ENCODE data around the gene MEP1B.

Gene MEP1B

GRCh38 chr18:32259553-32259952, 69.7 kb downstream of the MEP1B start:
- intact Hi-C loops (cut with DNase I; ENCODE audit: low total_unique reads): no loop called here

GRCh38 chr18:32261003-32261402, 71.2 kb downstream of the MEP1B start:
- no peaks in the 10 kb centered on the region for H3K9me3 ChIP-seq
- H3K36me3 ChIP-seq: no peaks in the 10 kb centered on the region
- H3K4me3 ChIP-seq: no peak overlapping the region
- H3K4me1 ChIP-seq: no peaks in the 10 kb centered on the region
- H3K27me3 ChIP-seq: no peaks in the 10 kb centered on the region
- DNase-seq: no peak
- no peak overlapping the region for H3K27ac ChIP-seq
- TF ChIP-seq, protein P1, sequence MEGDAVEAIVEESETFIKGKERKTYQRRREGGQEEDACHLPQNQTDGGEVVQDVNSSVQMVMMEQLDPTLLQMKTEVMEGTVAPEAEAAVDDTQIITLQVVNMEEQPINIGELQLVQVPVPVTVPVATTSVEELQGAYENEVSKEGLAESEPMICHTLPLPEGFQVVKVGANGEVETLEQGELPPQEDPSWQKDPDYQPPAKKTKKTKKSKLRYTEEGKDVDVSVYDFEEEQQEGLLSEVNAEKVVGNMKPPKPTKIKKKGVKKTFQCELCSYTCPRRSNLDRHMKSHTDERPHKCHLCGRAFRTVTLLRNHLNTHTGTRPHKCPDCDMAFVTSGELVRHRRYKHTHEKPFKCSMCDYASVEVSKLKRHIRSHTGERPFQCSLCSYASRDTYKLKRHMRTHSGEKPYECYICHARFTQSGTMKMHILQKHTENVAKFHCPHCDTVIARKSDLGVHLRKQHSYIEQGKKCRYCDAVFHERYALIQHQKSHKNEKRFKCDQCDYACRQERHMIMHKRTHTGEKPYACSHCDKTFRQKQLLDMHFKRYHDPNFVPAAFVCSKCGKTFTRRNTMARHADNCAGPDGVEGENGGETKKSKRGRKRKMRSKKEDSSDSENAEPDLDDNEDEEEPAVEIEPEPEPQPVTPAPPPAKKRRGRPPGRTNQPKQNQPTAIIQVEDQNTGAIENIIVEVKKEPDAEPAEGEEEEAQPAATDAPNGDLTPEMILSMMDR (IDR thresholded peaks at IDR 0.05): no peak
- intact Hi-C loops (cut with DNase I; ENCODE audit: low total_unique reads): loop anchor here (10.0 kb wide), 1 partner anchor 294 kb away; no protein-coding TSS in a partner anchor

More at GRCh38 chr18:32259553-32259952, 69.7 kb downstream of the MEP1B start:
- Histone ChIP-seq H3K27ac (no peak overlapping the region), H3K4me1 (no peaks in the 10 kb centered on the region), H3K9me3 (no peaks in the 10 kb centered on the region), H3K27me3 (no peaks in the 10 kb centered on the region), H3K4me3 (no peak overlapping the region), H3K36me3 (no peaks in the 10 kb centered on the region)
- TF ChIP-seq, protein P1 (IDR thresholded peaks at IDR 0.05): no peak
- DNase-seq: no peak

- Histone ChIP-seq H3K27ac (no peak overlapping the region), H3K4me1 (no peaks in the 10 kb centered on the region), H3K4me3 (no peak overlapping the region), H3K27me3 (no peaks in the 10 kb centered on the region), H3K36me3 (peaks cover 0 to 4% (median 2%) of the 10 kb centered on the region in 3 donors), H3K9me3 (no peaks in the 10 kb centered on the region)
- TF ChIP-seq, protein P1 (IDR thresholded peaks at IDR 0.05): no peak
- intact Hi-C loops (cut with DNase I; ENCODE audit: low total_unique reads): loop anchor here (10.0 kb wide), 1 partner anchor 293 kb away; no protein-coding TSS in a partner anchor
- DNase-seq: no peak
Measured at GRCh38 chr18:32262092-32262491, 72.3 kb downstream of the MEP1B start.

DNA sequence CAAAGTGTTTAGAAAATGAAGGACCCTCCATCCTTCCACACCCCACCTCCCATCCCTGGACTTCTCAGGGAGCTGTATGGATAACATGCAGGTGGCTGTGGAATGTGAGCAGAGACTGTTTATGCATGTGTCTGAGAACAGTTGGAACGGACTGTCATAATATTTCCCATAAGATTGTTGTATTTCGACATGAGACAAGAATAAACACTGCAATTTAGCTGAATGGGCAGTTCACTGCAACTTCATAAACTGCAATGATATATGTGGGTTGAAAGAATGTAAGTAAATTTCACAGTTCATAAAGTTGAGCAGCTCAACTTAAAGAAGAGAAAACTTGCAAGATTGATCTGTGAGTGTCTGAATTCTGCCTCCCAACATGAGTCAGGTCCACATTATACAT, 74.6 kb downstream of the MEP1B start:
- Histone ChIP-seq H3K9me3 (no peaks in the 10 kb centered on the region), H3K27me3 (no peaks in the 10 kb centered on the region), H3K4me1 (no peaks in the 10 kb centered on the region), H3K36me3 (peaks cover 18 to 26% (median 25%) of the 10 kb centered on the region in 3 donors), H3K4me3 (no peak overlapping the region), H3K27ac (no peak overlapping the region)
- TF ChIP-seq, protein P1 (IDR thresholded peaks at IDR 0.05): no peak
- no peak for DNase-seq
- intact Hi-C loops (cut with DNase I; ENCODE audit: low total_unique reads): loop anchor here (10.0 kb wide), 1 partner anchor 290 kb away; no protein-coding TSS in a partner anchor

DNA sequence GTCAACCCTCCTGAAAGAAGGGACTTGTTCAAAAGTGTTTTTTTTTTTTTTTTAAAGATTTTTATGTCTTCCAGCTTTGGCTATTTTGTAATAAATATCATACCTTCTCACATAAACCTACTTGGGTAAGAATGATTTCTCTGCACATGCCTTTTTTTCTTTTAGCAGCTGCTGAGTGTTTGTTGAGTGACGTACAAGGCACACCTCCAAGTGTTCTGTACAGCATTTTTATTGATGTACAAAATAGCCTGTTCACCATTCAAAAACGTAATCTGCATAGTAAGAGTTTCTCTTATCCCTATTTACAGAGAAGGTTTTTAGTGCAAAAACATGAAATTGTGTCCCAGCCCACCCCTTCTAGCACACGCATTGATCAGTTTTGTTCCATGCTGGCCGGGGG, 77.6 kb downstream of the MEP1B start:
- intact Hi-C loops (cut with DNase I; ENCODE audit: low total_unique reads): loop anchor here (10.0 kb wide), 1 partner anchor 287 kb away; no protein-coding TSS in a partner anchor
- Histone ChIP-seq H3K4me1 (peaks cover 0 to 12% (median 6%) of the 10 kb centered on the region in 4 donors), H3K9me3 (no peaks in the 10 kb centered on the region), H3K36me3 (peaks cover 26 to 34% (median 27%) of the 10 kb centered on the region in 3 donors), H3K27me3 (no peaks in the 10 kb centered on the region), H3K27ac (no peak overlapping the region), H3K4me3 (no peak overlapping the region)
- TF ChIP-seq, protein P1 (IDR thresholded peaks at IDR 0.05): no peak
- no peak for DNase-seq
